ENCODE data around the gene LIPC.

DNA sequence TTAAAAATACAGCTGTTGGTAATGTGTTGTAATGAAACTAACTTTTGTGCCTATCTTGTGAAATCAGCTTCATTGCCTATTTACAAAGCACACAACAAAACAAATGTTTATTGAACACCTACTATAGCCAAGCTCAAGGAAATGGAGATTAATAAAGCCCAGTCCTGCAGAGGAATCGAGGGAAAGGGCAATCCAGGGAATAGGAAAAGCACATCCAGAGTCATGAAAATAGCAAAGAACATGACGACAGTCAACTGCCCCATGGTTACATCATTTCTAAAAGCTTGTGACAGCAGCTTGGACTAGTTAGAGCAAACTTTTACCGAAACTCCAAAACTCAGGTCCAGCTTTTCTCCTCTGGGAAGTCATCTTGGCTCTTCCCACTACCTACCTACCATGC, 157.3 kb downstream of the LIPC start:
- TF ChIP-seq, protein P1, sequence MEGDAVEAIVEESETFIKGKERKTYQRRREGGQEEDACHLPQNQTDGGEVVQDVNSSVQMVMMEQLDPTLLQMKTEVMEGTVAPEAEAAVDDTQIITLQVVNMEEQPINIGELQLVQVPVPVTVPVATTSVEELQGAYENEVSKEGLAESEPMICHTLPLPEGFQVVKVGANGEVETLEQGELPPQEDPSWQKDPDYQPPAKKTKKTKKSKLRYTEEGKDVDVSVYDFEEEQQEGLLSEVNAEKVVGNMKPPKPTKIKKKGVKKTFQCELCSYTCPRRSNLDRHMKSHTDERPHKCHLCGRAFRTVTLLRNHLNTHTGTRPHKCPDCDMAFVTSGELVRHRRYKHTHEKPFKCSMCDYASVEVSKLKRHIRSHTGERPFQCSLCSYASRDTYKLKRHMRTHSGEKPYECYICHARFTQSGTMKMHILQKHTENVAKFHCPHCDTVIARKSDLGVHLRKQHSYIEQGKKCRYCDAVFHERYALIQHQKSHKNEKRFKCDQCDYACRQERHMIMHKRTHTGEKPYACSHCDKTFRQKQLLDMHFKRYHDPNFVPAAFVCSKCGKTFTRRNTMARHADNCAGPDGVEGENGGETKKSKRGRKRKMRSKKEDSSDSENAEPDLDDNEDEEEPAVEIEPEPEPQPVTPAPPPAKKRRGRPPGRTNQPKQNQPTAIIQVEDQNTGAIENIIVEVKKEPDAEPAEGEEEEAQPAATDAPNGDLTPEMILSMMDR (conservative IDR thresholded peaks at IDR 0.05 in 1 of 2, IDR thresholded peaks at IDR 0.05 in 1 of 2; ENCODE audit: low read depth in 1 of 2, low read length in 2 of 2), result no peak
- TF ChIP-seq EZH2 (IDR thresholded peaks at IDR 0.05; ENCODE audit: low read length, missing control alignments), result no peak
